Hepatocyte (in vitro differentiated cells): Measurements from ENCODE around the gene SYT2.

Experiments used
- CTCF ChIP-seq: fragments of 200-600 bp; sonication (generic); IDR thresholded peaks from 2 replicates; pipeline ENCODE4 v1.5.1; 2016; ENCODE audit warnings: antibody characterized with exemption, mild to moderate bottlenecking; ENCODE audit not compliant: poor library complexity
- EZH2 ChIP-seq: fragments of 200-600 bp; sonication (generic); IDR thresholded peaks from 2 replicates; pipeline ENCODE4 v1.6.1; 2016; ENCODE audit warnings: antibody characterized with exemption, mild to moderate bottlenecking, borderline replicate concordance

- TF ChIP-seq CTCF: no peak
- TF ChIP-seq EZH2: no peak
Measured at GRCh38 chr1:202632241-202632640, 78.0 kb downstream of the SYT2 start.
